TTC549 (cell line): ENCODE measurements around the gene CDC45.

Experiments
- FAIRE-seq: peaks from 2 replicates; lab custom pipeline; 2012; peaks lifted over from hg19 to GRCh38; lab: Jason Lieb, UNC

CDC45 gene

DNA sequence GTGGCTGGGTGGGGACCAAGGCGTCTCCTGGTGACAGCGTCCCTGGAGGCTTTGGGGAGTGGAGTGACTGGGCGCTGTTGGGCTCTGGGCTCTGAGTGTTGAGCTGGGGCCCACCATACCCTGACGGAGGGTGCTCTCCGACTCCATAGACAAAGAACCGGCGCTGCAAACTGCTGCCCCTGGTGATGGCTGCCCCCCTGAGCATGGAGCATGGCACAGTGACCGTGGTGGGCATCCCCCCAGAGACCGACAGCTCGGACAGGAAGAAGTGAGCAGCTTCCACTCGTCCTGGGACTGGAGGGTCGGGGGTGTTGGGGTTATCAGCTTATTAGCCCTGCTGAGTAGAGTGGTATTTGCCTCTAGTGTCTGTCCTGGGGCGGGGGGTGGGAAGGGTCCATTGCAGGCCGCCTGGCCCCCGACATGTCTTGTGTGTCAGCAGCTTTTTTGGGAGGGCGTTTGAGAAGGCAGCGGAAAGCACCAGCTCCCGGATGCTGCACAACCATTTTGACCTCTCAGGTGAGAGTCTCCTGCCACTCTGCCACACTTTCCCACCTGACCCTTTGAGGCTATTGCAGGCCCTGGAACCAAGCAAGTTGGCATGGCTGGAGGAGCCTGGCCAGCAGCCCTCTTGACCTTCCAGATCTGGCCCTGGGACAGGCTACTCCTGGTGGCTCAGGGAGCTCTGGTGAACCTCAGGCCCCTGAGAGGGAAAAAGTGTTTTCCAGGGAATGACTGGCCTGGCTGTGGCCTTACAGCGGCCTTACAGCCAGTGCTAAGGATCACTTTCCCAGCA lies 36.9 kb downstream of the CDC45 start:
- FAIRE-seq, result no peak

DNA sequence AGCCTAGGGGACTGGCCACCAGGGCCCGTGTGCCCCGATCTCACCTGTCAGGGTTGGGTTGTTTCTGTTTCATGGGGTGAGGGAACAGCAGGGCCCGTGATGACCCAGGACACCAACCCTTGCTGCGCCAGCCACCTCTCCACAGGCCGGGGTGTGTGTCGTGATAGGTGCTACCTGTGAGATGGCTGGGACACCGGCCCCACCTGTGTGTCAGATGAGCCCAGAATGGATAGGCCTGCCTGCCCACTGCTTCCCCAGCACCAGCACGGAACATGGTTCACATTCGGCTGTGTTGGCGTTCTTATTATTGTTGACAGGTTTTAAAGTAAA lies 37.4 kb downstream of the CDC45 start:
- no peak for FAIRE-seq

DNA sequence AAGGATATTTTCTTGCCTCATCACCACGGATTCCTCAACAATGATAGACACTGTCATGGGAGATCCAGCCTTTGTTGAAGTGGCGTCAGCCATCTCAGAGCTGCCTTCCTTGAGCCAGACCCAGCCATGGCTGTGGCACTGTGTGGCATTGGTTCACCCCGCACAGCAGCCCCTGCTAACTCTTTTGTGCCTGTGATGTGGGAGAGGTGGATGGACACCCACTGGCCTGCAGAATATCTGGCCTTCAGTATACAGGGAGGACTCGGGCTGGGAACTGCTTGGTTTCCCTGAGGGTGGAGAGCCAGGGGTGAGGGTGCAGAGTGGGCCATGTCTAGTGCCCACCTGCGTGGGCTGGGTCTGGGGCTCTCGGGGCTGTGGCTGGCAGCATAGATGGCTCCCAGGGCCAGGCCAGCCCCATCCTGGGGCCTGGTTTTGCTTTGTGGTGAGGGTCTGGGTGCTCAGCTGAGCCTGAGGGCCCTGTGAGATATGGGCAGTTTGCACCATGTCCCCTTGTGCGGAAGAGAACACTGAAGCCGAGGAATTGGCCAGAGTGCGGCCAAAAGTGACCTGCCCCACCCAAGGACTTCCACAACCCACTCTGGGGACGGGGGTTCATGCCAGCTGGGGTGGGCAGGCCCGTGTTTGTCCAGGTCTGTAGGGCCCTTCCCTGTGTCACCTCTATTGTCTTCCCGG lies 38.3 kb downstream of the CDC45 start:
- FAIRE-seq, result no peak

DNA sequence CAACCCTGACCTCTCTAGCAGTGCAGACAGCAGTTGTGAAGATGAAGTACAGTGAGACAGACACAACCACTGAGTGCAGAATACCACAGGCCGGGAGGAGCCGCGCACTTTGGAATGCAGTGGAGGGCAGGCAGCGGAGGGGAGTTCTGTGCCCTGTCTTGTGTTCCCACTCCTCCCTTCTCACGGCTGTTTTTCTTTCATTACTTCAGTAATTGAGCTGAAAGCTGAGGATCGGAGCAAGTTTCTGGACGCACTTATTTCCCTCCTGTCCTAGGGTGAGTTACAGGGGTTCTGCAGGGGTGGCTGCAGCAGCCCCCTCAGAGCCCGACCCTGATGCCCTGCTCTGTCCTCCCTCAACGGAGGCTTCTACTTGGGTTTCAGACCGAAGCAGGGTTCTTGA lies 38.9 kb downstream of the CDC45 start:
- FAIRE-seq, result no peak

DNA sequence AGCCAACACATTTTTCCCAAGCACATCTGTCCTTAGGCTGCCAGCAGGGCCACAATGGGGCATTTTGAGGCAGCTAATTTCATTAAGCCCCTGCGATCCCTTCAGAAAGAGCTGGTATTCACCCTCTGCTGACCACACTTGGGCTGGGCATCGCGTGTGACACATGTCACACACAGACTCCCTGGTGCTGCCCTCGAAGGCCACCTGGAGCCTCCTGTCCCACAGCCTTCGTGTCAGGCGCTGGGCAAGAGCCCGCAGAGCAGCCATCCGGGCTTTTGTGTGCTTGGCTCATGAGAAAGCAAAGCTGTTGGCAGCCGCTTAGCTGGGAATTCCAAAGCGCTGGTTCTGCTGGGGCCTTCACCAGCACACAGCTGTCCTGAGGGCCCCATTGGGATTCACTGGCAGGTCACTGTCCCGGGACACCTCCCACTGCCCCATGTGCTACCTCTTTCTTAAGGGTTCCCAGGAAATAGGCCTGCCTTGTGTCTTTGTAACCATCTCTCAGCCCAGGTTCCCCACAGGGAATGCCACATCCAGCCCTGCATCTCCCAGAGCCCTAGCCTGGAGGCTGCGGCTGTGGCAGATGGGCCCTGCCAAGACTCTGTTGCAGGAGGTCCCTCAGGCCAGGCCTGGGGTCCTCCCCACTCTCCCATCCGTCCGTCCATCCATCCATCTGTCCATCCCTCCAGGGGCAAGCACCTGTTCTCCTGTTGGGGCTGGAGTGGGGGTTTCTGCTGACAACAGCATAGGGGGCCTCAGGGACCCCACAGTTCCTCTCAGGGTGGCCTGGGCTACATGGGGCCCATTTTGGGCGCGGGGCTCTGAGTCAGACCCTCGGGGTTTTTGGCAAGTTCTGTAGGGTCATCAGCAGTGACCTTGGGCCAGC lies 39.6 kb downstream of the CDC45 start:
- no peak for FAIRE-seq

DNA sequence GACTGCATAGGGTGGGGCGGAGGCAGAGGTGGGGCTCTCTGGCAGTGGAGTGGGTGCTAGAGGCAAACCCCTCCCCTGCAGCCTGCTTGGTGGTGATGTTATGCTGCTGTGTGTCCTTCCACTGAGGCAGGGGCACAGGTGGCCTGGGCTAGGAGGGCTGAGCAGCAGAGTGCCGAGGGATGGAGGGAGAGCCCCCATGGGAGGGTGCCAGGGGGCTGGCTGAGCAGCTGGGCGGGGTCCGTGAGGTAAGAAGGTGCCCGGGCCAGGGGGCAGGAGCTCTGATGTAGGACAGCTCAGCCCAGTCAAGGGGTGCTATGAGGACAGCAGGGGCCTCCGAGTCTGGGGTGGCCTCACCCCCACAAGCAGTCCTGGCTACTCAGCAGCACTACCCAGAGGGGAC lies 40.3 kb downstream of the CDC45 start:
- FAIRE-seq, result no peak

DNA sequence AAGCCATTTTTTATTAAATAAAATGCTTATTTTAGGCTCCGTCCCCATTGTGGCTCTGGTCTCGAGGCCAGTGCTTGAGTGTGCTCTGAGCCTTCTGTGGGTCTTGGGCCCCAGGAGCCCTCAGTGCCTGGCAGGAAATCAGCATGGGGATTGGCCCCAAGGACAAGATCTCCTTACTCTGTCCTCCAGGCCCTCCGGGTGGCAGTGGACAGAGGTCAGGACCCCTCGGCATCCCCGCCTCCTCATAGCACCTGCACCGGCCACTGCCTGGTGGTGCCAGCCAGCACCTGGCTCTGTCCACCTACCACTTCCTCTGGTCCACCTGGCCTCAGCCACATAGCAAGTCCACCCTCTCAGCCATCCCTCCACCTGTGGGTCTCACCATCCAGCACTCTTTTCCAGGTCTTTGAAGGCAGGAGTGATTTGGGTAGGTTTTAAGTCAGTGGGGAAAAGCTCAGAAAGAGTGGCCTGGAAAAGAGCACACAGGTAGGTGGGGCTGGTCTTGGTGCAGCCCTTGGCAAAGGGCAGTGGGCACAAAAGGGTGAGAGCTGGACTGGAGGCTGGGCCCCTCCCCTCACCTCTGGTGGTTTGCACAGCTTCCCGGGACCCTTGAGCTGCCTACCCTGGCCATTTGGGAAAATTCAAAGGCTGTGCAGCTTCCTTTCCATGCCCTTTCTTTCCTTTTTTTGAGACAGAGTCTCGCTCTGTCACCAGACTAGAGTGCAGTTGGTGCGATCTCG lies 41.0 kb downstream of the CDC45 start:
- no peak for FAIRE-seq

DNA sequence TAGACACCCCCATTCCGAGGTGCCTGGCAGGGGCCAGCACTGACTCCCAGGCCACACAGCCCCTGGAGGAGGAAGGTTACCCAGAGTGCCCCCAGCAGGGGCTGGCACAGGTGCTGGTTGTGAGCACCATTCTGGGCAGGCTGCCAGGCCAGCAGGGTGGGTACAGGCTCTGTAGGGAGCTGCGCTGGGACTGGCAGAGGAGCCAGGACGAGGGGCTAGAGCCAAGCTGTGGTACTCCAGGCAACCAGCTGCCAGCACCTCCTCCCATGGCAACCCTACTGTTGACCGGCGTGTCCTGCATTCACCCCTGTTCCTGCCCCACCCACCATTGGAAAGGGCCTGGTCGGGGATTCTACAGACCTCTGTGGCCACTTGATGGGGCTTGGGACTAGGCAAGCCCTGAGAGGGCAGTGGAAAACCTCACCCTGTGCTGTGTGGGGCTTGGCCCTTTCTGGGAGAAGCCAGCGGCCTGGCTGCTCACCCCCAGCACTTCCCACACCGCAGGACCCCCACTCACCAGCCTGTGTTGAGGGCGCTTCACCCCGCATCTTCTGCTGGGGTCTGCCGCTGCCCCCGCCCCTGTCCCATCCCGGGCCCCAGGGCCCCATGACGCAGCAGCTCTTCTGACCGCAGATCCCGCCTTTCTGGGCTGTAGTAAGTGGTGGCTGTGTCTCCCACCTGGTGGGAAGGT lies 42.6 kb downstream of the CDC45 start:
- no peak for FAIRE-seq

DNA sequence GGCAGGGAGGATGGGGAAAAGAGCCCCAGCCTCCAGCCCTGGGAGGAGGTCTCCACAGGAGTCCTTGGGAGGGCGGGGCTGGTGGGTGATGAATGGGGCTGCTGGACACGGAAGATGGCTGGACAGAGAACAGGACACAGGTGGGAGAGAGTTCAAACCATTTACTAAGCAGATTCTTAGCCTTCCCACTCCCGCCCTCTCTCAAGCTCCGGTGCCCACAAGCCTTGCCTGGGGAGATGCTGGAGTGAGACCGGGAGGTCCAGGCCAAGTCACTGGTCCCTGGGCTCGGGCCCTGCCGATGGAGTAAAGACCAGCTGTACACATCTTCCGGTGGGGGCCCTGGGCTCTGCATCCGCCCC lies 43.1 kb downstream of the CDC45 start:
- FAIRE-seq, result no peak

DNA sequence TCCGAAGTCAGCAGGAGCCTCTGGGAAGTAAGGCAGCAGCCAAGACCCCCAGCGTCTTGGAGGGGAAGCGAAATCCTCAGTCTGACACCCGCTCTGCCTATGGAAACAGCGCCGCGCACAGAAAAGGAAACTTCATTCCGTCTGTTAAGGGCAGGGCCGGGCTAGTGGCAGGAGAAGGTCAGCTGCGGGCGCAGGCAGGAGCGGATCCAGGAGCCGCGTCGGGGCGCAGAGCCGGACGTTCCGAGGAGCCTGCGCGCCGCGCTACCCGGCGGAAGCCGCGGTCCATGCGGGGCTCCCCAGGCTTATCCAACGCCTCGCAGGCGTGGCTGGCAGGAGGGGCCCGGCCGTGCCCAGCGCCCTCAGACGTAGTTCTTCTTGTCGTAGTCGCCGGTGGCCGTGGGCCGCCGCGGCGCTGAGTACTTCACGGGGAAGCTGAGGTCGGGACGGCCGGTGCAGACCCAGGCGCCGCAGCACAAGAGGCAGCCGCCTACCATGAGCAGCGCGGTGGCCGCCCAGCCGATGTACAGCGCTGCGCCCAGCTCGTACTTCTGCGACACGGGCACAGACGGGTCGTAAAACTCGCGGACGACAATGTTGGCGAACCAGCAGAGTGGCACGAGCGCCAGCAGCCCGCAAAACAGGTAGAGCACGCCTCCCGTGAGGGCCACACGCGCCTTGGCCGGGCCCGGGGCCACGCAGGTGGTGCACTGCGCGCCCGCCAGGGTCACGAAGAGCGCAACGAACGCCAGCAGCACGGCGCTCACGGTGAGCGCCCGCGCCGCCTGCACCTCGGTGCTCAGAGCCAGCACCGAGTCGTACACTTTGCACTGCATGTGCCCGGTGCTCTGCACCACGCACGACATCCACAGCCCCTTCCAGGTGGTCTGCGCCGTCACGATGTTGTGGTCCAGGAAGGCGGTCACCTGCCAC lies 43.8 kb downstream of the CDC45 start:
- FAIRE-seq, result no peak

DNA sequence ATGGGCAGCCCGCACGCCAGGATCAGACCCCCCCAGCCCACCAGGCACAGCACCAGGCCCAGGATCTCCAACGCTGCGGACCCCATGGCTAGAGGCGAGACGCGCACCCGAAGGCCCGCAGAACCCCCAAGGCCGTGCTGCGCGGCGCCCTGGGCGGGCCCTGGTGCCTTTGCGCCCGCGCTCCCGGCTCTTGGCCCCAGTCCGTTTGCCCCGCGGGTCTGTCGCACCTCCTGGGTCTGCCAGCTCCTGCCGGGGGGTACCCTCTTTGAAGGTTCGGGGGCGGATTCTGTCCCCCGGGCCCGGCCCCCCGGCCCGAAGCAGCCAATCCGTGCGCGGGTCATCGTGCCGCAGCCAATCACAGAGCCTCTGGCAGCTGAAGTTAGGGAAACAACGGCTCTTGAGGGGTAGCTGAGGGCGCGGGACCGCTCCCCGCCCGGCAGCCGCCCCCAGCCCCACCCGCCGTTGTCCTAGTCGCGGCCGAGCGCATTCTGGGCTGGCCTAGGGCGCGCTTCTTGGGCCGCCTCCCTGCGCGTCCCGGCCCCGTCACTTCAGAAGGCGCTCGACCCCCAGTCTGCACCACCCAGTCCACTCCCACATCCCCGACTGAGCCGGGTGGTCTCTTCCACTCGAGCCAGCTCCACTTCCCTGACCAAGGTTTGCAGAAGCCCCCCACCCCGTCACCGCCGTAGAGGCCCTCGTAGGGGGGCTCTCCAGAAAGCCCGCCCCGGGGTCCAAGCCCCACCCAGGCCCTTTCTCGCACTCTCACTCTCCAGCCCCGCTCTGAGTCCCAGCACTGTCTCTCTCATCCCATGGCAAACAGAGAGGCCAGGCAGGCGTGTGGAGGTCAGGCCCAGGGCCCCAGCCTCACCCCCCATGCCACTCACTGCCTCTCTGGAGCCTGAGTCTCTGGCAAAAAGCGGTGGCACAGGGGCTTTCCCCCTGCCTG lies 44.7 kb downstream of the CDC45 start, which contains the start of gene CLDN5:
Gene CLDN5, minus strand, starts transcription at position 241 of the 946 bp plus-strand sequence. Its CDS starts 155 bp downstream, at position 86.
- no peak for FAIRE-seq

DNA sequence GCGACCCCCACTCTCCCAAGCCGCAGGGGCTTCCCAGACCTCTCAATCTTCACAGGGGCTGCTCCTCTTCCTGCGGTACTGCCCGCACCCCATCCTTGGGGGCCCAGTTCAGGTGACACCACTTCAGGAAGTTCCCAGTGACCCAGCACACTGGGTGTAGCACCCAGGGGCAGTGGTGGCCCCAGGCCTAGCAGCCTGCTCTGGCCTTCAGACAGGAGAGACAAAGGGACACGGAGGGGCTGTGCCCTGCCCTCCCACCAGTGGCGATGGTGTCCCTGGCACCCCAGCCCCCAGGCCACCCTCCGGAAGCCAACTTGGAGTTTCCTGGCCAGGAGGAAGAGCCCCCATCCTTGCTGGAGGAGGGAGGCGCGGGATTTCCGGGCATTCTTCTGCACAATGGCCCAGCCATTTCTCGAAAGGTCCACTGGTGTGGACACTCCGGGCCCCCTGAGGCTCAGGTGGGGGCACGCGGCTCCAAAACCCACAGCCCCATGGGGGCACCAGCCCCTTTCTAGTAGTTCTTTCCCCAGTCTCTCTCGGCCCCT lies 45.5 kb downstream of the CDC45 start:
- no peak for FAIRE-seq

DNA sequence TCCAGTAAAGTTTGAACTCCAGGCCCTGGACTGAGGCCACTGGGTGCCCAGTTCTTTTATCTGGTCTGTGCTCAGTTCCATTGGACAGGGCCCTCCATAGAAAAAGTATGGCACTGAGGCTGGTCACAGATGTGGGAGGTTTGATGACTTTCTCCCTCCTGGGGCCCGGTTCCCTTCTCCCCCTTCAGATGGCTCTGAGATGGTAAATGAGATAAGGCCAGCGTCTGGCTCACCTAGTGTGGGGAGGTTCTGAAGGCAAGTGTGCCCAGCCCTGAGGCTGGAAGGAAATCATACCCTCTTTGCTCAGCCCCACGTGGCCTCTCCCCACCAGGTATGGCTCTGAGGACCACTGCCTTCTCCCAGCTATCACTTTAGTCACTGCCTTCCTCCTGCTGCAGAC lies 45.9 kb downstream of the CDC45 start:
- FAIRE-seq, result no peak

DNA sequence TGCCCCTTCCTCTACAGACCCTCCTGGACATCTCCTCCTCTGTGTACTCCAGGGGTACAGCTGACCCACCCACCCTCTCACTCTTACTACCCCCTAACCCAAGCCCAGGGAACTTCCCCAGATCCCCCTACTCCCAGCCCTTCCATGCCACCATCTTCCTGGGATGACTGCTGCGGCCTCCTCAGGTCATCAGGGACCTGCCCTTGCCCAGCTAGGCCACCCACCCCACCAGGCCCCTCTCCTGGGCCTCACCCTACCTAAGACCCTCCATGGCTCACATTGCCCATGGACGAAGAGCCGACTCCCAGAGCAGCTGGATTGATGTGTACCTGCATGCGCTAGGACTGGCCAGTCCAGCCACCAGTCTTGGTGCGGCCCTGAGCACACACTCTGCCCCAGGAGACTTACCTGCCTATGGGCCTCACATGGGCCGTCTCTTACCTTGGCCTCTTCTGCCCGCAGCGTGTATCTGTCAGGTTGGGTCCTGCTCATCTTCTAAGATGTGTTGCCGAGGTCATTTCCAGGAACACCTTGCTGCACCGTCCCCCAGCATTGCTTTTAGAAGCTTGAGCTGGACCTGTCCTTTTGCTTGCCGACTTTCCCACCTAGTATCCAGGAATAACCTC lies 46.5 kb downstream of the CDC45 start:
- FAIRE-seq, result no peak

DNA sequence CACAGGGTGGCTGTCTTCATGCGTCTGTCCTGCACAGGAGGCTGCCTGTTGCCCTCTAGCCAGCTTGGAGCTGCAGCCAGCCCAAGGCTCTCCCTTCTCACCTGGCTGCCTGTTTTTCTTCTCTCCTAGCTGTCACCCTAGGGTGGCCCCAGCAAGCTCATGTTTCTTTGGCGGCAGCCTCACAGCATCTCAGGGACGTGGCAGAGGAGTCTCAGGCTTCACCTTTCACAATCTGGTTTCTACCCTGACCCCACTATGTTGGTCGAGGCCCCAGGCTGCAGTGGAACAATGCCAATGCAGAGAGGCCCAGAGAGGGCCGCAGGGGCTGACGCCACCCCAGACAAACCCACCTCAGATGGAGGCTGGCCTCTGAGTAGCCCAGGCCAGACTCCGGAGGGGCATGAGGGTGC lies 47.0 kb downstream of the CDC45 start:
- FAIRE-seq, result no peak

DNA sequence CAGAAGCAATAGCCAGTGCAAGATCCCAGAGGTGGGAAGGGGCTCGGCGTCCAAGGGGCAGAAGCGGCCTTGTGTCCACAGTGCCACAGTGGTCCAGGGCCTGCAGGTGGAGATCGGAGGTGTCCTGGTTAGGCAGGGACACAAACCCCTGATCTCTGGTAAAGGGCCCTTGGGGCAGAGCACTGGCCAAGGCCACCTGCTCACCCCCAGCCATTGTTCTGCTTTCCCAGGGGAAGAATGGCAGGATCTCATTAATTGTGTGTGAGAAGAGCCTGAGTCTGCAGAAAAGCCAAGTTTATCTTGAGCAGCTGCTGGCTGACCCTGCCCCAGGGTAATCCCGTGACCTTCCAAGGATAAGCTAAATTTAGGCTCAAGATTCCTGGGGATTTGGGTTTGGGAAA lies 47.6 kb downstream of the CDC45 start:
- FAIRE-seq, result no peak

DNA sequence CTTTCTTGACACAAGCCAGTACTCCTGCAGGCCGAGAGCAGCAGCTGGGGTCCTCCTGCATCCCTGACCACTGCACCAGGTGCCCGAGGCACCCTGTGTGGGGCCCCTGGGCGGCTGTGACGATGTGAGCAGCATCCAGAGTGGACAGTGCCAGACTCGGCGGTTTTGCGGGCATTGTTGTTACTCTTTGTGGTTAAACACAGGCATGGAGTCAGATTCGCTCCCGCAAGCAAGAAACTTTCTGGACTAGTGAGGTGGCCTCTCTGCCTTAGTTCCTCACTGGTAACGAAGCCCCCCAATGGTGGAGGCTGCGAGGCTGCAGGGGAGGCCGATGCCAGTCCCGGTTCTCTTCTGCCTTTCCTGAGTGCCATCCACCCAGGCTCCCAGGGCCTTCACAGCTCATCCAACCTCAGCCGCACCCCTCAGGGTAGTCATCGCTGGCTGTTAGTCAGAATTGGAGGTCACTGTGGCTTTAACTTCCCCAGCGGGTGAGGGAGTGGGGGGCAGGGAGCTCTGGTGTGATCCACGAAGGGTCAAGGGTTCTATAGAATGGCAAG lies 48.2 kb downstream of the CDC45 start:
- no peak for FAIRE-seq

DNA sequence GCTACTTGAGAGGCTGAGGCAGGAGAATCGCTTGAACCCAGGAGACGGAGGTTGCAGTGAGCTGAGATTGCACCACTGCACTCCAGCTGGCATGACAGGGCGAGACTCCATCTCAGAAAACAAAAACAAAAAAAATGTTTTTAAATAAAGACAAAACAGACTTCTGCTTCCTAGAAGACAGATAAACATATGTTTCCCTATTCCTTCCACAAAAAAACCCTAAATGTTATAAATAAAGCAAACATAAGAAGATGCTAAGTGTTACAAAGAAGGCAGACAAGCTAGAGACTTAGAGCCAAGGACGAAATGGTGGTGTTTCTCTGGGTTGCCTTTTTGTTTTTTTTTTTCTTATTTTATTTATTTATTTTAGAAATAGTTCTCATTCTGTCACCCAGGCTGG lies 50.1 kb downstream of the CDC45 start:
- no peak for FAIRE-seq
